ENCODE results near the gene MARK3.

MARK3 gene

GRCh38 chr14:103476631-103477030 lies 91.4 kb downstream of the MARK3 start:
- Histone ChIP-seq H3K36me3 (peaks cover 57% of the 10 kb centered on the region), H3K27ac (no peak overlapping the region), H3K4me3 (ENCODE audit: low read depth, low read length) (no peak overlapping the region), H3K9me3 (ENCODE audit: severe bottlenecking) (no peaks in the 10 kb centered on the region), H3K27me3 (ENCODE audit: insufficient read depth, low read depth, severe bottlenecking) (no peaks in the 10 kb centered on the region)
- DNase-seq = no peak
- no peak for TF ChIP-seq CTCF (IDR thresholded peaks at IDR 0.05; ENCODE audit: low read depth, low read length)

- H3K27me3 ChIP-seq (ENCODE audit: insufficient read depth, low read depth, severe bottlenecking) = no peaks in the 10 kb centered on the region
- no peaks in the 10 kb centered on the region for H3K9me3 ChIP-seq (ENCODE audit: severe bottlenecking)
- H3K4me3 ChIP-seq (ENCODE audit: low read depth, low read length) = no peak overlapping the region
- H3K36me3 ChIP-seq = peaks cover 68% of the 10 kb centered on the region
- DNase-seq = no peak
- no peak for TF ChIP-seq CTCF (IDR thresholded peaks at IDR 0.05; ENCODE audit: low read depth, low read length)
- H3K27ac ChIP-seq = no peak overlapping the region
Measured at GRCh38 chr14:103480595-103480994, 95.4 kb downstream of the MARK3 start.

- Histone ChIP-seq H3K9me3 (ENCODE audit: severe bottlenecking) (no peaks in the 10 kb centered on the region), H3K27me3 (ENCODE audit: insufficient read depth, low read depth, severe bottlenecking) (no peaks in the 10 kb centered on the region), H3K27ac (no peak overlapping the region), H3K4me3 (ENCODE audit: low read depth, low read length) (no peak overlapping the region), H3K36me3 (peaks cover 50% of the 10 kb centered on the region)
- DNase-seq = no peak
- no peak for TF ChIP-seq CTCF (IDR thresholded peaks at IDR 0.05; ENCODE audit: low read depth, low read length)
Measured at GRCh38 chr14:103483600-103483999, 98.4 kb downstream of the MARK3 start.

GRCh38 chr14:103485504-103485903 lies 100.3 kb downstream of the MARK3 start:
- no peak for DNase-seq
- TF ChIP-seq CTCF (IDR thresholded peaks at IDR 0.05; ENCODE audit: low read depth, low read length) = no peak
- Histone ChIP-seq H3K4me3 (ENCODE audit: low read depth, low read length) (no peak overlapping the region), H3K27ac (no peak overlapping the region), H3K9me3 (ENCODE audit: severe bottlenecking) (no peaks in the 10 kb centered on the region), H3K36me3 (peaks cover 39% of the 10 kb centered on the region), H3K27me3 (ENCODE audit: insufficient read depth, low read depth, severe bottlenecking) (no peaks in the 10 kb centered on the region)

- no peak overlapping the region for H3K4me3 ChIP-seq (ENCODE audit: low read depth, low read length)
- no peak overlapping the region for H3K27ac ChIP-seq
- no peaks in the 10 kb centered on the region for H3K27me3 ChIP-seq (ENCODE audit: insufficient read depth, low read depth, severe bottlenecking)
- DNase-seq = no peak
- TF ChIP-seq CTCF (IDR thresholded peaks at IDR 0.05; ENCODE audit: low read depth, low read length) = no peak
- no peaks in the 10 kb centered on the region for H3K9me3 ChIP-seq (ENCODE audit: severe bottlenecking)
- H3K36me3 ChIP-seq = peaks cover 37% of the 10 kb centered on the region
Measured at GRCh38 chr14:103488071-103488470, 102.9 kb downstream of the MARK3 start.

GRCh38 chr14:103488960-103489359 lies 103.7 kb downstream of the MARK3 start:
- Histone ChIP-seq H3K9me3 (ENCODE audit: severe bottlenecking) (no peaks in the 10 kb centered on the region), H3K4me3 (ENCODE audit: low read depth, low read length) (no peak overlapping the region), H3K27me3 (ENCODE audit: insufficient read depth, low read depth, severe bottlenecking) (no peaks in the 10 kb centered on the region), H3K27ac (no peak overlapping the region), H3K36me3 (peaks cover 32% of the 10 kb centered on the region)
- TF ChIP-seq CTCF (IDR thresholded peaks at IDR 0.05; ENCODE audit: low read depth, low read length) = no peak
- DNase-seq = no peak
